Right kidney (tissue), 1 donor: Measurements from ENCODE around the gene ATE1.

Source experiments
- DNase-seq: peaks from one replicate; pipeline ENCODE4 v3.0.0-alpha.2; 2016

ATE1 gene

DNA sequence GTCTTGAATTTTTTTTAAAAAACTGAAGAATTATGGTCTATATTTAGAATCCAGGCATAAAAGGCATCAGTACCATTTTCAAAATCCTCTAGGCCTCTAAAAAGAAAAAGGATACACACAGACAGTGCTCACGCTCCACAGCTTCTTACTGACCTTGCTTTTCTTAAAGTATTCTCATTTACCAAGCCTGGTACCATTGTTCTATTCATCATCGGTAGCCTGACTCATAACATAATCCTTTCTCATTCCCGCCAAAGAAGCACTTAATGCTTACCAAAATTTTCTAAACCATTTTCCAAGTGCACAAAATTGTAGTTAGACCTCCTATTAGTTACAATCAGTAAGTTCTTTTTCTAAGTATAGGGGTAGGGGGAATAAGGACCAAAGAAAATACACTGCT, 54.6 kb downstream of the ATE1 start:
- DNase-seq: no peak

DNA sequence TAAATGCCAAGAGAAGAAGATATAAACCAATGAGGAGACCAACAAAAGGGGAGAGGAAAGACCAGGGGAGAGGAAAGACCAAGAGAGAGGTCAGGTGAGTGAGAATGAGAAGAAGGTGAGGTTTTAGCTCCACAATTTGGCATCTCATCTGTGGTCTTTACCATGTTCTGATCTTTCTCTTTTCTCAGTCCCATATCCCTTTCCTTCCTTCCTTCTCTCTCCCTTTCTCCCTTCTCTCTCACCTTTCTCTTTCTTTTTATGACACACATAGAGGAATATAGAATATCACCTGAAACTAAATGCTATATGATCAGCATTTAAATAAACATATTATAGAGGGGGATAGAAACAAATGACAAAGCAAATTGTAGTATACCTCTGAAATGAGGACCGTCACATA, 57.4 kb downstream of the ATE1 start:
- DNase-seq: no peak

GRCh38 chr10:121865554-121865953, 62.3 kb downstream of the ATE1 start:
- DNase-seq: peak; percentile 15

DNA sequence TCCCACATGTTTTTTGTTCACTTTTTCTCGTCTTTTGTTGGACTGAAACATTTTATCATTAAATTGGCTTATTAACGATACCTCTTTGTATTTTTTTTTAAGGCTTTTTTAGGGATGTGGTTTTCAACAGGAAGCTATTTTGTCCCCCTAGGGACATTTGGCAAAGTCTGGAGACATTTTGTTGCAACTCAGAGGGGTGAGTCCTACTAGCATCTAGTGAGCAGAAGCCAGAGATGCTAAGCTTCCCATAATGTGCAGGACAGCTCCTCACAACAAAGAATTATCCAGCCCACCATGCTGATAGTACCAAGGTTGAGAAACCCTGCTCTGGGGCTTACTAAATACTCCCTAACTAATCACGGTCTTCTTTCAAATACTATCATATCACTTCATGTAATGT, 63.2 kb downstream of the ATE1 start:
- no peak for DNase-seq

GRCh38 chr10:121864168-121864567, 63.7 kb downstream of the ATE1 start:
- DNase-seq: no peak

- DNase-seq: no peak
Measured at GRCh38 chr10:121862649-121863048, 65.2 kb downstream of the ATE1 start.

DNA sequence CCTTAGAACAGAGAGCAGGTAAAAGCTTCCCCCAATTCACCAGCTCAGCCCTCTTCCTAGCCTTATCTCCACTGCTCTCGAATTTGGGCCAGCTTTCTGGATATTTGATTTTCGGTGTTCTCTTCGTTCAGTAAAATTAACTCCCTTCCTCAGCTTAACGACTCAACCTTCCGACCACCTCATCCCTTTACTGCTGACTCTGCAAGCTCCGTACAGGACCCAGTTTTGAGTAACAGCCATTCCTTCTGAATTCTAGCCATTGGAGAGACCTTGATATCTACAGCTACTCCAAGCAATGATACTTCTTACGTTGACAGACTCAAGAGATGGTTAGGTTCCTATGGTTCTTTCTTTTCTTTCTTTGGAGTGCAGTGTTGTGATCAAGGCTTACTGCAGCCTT, 65.8 kb downstream of the ATE1 start:
- DNase-seq: no peak

DNA sequence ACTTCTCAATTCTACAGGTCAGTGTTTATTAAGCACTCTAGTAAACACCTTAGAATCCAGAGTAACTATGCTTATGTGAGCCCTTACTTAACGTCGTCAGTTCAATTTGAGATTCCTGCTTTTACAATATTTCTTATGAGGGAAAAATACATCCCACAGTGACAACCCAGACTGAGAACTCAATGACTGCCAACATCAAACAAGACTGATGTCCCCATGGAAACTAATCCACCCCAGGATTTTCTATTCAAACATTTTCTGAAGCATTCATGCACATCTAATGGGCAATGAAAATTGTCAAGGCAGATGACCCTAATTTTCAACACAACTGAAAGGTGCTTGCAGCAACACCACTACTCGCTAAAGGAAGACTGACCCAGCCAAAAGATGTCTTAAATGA, 67.0 kb downstream of the ATE1 start:
- no peak for DNase-seq

GRCh38 chr10:121854809-121855445, 72.9 kb downstream of the ATE1 start:
- DNase-seq: no peak

DNA sequence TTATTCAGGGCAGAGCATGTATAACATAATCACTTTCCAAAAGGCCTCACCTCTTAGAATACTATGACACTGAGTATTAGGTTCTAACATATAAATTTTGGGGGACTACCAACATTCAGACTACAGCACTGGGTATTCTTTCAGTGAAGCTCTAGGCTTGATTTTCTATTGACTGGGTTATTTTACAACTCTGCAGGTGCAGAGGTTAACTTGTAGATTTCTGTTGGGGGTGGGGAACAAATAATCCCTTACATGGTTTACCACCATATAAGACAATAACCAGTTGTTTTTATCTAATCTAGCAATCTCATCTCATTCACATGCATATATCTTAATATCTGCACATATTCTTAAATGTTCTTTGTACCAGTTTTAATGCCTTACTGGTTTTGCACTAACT, 73.9 kb downstream of the ATE1 start:
- no peak for DNase-seq

DNA sequence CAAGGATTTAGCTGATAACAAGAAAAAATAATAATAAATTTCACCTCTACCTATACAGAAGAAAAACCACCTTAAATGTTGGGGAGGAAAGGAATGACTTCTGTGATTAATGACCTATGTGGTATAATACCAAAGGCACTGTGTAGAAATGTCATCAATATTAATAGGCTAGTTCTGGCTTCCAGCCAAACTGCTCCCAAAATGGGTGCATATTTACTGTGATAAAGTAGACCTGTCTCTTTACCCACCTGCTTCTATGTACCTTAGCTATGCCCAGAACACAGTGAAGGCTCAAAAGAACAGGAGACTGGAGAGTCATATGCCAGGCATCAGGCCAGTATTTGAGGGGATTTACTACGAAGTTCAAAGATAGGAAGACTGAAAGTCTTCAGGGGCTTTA, 76.0 kb downstream of the ATE1 start:
- DNase-seq: no peak

DNA sequence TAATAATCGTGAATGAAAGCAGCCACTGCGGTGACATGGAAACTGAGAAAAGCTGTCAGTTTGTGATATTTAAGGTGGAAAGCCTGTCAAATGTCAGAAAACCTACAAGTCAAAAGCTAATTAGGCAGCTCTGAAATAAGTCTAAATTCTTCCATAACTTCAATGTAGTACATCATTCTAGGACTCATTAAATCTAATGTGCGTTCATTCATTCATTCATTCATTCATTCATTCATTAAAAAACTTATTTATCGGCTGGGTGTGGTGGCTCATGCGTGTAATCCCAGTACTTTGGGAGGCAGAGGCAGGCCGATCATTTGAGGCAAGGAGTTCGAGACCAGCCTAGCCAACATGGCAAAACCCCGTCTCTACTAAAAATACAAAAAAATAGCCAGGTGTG, 79.7 kb downstream of the ATE1 start:
- DNase-seq: no peak

DNA sequence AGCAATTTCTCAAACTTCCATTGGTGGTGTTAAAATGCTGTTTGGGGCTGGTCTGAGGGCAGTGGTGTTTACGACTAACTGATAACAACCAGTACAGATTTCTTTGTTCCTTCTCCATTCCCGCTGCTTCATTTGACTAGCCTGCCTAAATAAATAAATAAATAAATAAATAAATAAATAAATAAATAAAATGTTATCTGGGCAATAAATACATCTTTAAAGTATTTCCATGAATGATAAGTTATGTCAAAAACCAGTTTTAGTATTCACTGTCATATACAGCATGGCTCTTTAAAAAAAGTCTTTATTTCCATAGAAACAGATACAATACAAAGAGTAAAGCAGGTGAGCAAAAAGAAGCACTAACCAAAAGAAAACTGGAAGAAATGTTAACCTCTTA, 81.3 kb downstream of the ATE1 start:
- no peak for DNase-seq

DNA sequence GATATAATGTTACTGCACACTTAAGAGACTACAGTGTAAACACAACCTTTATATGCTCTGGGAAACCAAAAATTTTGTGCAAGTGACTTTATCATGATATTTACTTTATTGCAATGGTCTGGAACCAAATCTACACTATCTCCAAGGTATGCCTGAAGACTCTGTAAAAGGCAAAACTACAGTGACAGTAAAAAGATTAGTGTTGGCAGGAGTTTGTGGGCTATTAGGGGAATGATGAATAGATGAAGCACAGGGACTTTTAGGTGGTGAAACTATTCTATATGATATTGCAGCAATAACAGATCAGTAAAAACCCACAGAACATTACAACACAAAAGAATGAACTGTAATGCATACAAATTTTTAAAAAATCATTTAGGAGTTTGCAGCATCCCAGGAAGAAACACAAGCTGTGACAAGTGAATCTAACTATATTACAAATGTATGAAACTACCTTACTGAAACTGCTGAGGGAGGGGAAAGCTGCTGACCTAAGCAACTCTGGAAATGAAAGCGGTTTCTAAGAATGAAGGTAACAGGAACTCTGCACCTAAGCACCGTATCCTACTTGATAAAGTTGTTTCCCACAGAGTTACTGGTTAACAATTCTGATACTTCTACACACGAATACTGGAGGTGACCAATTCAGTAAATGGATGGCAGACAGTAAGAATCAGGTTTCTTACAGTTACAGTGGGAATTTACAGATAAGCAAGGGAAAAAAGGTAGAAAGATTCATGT, 82.6 kb downstream of the ATE1 start:
- no peak for DNase-seq

DNA sequence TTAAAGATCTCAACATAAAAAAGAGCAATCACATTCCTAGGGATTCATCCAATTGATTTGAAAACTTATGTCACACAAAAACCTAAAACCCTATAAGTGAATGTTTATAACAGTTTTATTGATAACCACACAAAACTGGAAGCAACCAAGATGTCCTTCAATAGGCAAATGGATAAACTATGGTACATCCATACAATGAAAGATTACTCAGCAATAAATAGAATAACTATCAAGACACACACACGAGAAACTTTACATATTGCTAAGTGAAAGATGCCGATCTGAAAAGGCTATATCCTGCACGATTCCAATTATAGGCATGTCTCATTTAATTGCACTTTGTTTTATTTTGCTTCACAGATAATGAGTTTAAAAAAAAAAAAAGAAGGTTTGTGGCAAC, 83.3 kb downstream of the ATE1 start:
- DNase-seq: no peak

GRCh38 chr10:121843379-121843778, 84.5 kb downstream of the ATE1 start:
- no peak for DNase-seq

GRCh38 chr10:121841862-121842261, 86.0 kb downstream of the ATE1 start:
- no peak for DNase-seq

DNA sequence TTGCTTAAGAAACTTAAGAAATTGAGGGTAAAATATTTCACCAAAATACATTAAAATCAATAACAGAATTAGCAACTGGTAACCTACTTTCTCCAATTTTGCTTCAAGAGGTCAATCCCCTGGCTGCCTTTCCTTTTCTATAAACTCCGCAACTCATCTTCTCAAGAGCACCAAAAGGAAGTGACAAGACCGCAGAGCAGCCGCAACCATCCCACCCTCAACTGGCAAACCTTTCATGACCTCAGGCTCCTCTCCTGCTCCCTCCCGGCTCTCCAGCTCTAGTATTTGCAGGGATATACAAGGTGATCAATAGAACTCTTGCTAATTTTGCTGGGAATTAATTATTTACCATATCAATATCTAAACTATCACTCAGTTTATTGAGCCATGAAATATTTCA, 88.9 kb downstream of the ATE1 start:
- DNase-seq: no peak

DNA sequence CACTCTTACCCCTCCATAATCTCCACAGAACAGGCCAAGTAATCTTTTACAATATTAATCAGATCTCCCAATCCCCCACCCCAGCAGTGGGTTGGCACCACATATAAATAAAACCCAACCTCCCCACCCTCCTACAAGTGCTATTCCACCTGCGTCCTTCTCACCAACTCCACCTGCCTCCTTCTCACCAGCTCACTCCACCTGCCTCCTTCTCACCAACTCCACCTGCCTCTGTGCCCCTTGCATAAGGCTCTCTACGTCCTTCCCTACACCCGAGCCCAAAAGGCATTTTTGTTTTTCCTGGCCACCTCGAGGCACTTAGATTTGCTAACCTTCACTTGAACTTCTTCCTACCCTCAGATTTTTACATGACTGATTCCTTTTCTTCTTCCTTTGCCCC, 89.7 kb downstream of the ATE1 start:
- no peak for DNase-seq

DNA sequence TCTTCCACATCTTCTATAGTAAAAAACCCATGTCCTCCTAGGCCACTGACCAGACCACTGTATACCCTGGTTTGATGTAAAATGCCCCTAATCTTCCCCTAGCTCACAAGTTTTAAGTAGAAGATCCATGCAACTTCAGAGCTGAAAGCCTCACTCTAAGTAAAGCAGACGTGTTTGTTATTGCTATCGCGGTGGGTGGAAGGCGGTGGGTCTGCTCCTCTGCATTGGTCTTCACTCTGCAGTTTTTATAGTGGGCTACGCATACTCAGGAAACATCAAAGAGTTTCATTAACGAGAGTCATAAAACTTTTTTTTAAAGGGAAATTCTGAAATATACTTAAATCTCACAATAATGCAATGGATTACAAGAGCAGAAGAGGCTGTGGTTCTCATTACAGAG, 91.7 kb downstream of the ATE1 start:
- DNase-seq: no peak

GRCh38 chr10:121835376-121835775, 92.5 kb downstream of the ATE1 start:
- DNase-seq: no peak

DNA sequence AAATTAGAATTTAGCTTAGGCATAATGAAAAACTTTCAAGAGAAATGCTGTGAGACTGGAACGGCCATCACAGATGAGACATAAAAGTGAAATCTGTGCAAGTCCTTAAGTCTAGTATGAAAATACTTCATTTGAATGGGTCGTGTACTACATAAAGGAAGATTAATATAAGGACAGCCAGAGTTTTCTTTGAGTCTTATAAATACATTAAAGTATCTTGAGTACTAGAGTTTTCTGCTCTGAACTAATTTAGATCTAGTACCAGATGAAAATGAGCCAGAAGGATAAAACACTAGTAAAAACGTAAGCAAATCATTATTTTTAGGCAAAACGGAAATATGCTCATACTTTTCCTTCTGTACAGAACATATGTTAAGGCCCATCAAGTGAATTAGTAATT, 93.1 kb downstream of the ATE1 start:
- DNase-seq: no peak

- no peak for DNase-seq
Measured at GRCh38 chr10:121833387-121833786, 94.4 kb downstream of the ATE1 start.

GRCh38 chr10:121832647-121833046, 95.2 kb downstream of the ATE1 start:
- DNase-seq: no peak

GRCh38 chr10:121831777-121832176, 96.1 kb downstream of the ATE1 start:
- no peak for DNase-seq
